PC-9 (cell line): ENCODE data around the gene SCAMP1.

Experiments used
- CTCF ChIP-seq: fragments of 200-600 bp; sonication (generic); conservative IDR thresholded peaks from 2 replicates; pipeline ENCODE4 v1.6.1; 2017; ENCODE audit warnings: mixed run types, antibody characterized with exemption, mild to moderate bottlenecking, moderate library complexity
- EZH2 ChIP-seq: fragments of 200-600 bp; sonication (generic); IDR thresholded peaks from 2 replicates; pipeline ENCODE4 v1.8.0; 2017; ENCODE audit warnings: antibody characterized with exemption, low read depth

DNA sequence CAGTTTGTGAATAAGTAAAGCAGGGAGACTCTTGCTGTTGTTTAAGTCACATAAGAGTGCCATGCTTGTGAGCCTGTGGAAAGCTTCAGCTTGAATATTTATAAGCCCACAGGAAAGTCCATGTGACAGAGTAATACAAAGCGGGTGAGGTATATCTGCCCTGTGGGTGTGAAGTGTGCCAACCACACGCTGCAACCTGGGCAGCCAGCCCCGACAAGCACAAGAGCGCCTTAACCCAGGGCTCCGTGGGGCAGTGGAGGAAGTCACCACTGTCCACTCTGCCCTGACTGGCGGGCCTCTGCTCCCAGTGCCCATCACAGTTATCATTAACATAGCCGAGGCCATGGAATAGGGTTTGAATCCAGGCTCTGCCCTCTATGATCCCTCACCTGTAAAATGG lies 132.2 kb downstream of the SCAMP1 start:
- TF ChIP-seq CTCF (no peak), EZH2 (no peak)
